NB4 (cell line): Measurements from ENCODE around the gene PPRC1.

Source experiments
- DNase-seq: peaks from one replicate; pipeline ENCODE4 v3.0.0; 2010; ENCODE audit warnings: low read depth
- H3K4me3 ChIP-seq: one replicate; pipeline ENCODE4 v1.5.1; 2011; ENCODE audit warnings: mild to moderate bottlenecking, low read depth, low read length, moderate library complexity
- MYC ChIP-seq: IDR thresholded peaks from 2 replicates; pipeline ENCODE4 v1.6.1; 2011; ENCODE audit warnings: low read depth, low read length
- POLR2A ChIP-seq: IDR thresholded peaks from 2 replicates; pipeline ENCODE4 v1.6.1; 2011; ENCODE audit warnings: mild to moderate bottlenecking; ENCODE audit not compliant: insufficient read length; ENCODE audit errors: extremely low read depth
- TF ChIP-seq, protein P1 (sequence below): IDR thresholded peaks from 2 replicates; pipeline ENCODE4 v1.6.1; 2011; ENCODE audit warnings: low read depth, low read length
- TF ChIP-seq, protein P2 (sequence below): IDR thresholded peaks from one replicate; pipeline ENCODE4 v1.5.1; 2012; ENCODE audit warnings: low read depth, low read length

The PPRC1 gene

DNA sequence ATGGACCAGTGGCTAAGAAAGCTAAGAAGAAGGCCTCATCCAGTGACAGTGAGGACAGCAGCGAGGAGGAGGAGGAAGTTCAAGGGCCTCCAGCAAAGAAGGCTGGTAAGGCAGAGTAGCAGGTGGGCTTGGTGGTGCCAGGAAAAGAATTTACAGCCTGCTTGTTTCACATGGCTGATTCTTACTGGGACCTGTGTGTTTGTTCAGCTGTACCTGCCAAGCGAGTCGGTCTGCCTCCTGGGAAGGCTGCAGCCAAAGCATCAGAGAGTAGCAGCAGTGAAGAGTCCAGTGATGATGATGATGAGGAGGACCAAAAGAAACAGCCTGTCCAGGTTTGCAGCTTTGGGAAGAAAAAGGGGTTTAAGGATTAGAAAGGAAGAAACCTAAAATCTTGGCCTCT is 24.4 kb downstream of the PPRC1 start:
- TF ChIP-seq, protein P1, sequence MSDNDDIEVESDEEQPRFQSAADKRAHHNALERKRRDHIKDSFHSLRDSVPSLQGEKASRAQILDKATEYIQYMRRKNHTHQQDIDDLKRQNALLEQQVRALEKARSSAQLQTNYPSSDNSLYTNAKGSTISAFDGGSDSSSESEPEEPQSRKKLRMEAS, result no peak
- TF ChIP-seq POLR2A (no peak), MYC (no peak)
- TF ChIP-seq, protein P2, sequence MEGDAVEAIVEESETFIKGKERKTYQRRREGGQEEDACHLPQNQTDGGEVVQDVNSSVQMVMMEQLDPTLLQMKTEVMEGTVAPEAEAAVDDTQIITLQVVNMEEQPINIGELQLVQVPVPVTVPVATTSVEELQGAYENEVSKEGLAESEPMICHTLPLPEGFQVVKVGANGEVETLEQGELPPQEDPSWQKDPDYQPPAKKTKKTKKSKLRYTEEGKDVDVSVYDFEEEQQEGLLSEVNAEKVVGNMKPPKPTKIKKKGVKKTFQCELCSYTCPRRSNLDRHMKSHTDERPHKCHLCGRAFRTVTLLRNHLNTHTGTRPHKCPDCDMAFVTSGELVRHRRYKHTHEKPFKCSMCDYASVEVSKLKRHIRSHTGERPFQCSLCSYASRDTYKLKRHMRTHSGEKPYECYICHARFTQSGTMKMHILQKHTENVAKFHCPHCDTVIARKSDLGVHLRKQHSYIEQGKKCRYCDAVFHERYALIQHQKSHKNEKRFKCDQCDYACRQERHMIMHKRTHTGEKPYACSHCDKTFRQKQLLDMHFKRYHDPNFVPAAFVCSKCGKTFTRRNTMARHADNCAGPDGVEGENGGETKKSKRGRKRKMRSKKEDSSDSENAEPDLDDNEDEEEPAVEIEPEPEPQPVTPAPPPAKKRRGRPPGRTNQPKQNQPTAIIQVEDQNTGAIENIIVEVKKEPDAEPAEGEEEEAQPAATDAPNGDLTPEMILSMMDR, result no peak
- DNase-seq, result peak; percentile 2
- H3K4me3 ChIP-seq, result no peak overlapping the region

DNA sequence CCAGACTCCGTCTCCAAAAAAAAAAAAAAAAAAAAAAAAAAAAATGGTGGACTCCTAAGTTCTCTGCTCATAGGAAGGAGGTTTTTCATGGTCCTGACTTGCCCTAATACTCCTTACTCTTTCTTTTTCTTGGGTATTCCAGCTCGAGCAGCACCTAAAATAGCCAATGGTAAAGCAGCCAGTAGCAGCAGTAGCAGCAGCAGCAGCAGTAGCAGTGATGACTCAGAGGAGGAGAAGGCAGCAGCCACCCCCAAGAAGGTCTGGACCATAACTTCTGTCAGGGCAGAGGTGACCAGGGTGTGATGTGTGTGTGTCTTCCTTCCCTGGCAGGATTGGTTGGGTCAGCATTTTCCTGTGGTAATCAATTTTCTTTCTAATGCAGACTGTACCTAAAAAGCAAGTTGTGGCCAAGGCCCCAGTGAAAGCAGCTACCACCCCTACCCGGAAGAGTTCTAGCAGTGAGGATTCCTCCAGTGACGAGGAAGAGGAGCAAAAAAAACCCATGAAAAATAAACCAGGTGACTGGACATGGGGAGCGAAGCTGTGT is 26.3 kb downstream of the PPRC1 start:
- DNase-seq, result peak; percentile 4
- no peak overlapping the region for H3K4me3 ChIP-seq
- TF ChIP-seq, protein P1, result no peak
- TF ChIP-seq MYC (no peak), POLR2A (no peak)
- TF ChIP-seq, protein P2, result no peak

DNA sequence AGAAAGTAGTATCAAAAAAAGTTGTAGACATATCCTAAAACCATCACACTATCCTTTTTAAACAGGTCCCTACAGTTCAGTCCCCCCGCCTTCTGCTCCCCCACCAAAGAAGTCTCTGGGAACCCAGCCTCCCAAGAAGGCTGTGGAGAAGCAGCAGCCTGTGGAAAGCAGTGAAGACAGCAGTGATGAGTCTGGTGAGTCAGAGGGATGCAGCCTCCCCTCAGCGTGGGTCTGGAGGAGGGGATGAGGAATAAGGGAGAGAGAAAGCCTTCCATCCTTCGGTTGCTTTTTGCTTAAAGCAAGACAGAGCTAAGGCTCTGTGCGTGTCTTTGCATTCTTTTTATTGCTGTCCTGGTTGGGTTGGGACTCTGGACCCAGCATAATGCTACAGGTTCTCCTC is 27.0 kb downstream of the PPRC1 start:
- DNase-seq, result peak; percentile 2
- TF ChIP-seq, protein P1, result no peak
- peak; percentile 7 for TF ChIP-seq POLR2A
- TF ChIP-seq MYC, result no peak
- no peak overlapping the region for H3K4me3 ChIP-seq

DNA sequence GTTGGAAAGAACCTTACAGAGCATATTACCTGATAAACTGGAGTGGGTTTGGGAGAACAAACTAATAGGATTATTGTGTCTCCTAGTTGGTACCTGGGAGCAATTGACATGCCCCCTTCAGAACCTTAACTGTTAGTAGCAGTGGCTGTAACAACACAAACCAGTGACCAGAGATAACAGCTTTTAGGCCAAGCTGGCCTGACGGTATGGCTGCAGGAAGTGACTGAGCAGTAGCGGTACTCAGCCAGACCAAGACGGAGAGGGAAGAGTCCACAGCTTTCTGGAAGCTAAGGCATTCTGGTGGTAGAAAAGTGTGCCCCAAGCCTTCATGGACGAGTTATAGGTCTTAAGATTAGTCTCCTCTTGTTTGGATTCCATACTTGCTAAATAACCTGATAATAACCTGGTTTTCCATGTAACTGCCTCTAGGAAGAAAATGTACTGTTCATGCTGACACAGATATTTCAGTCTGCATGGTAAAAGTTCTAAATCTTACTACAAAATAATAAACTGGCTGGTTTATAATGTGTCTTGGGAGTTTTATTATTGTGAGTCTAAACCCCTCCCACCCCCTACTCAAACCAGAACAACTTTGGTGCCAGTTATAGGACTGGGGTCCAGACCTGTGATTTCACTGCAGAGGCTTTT is 30.6 kb downstream of the PPRC1 start:
- peak; percentile 6 for DNase-seq
- no peak overlapping the region for H3K4me3 ChIP-seq
- TF ChIP-seq POLR2A, result no peak
- TF ChIP-seq, protein P1, result no peak
- TF ChIP-seq, protein P2, result no peak
- no peak for TF ChIP-seq MYC

DNA sequence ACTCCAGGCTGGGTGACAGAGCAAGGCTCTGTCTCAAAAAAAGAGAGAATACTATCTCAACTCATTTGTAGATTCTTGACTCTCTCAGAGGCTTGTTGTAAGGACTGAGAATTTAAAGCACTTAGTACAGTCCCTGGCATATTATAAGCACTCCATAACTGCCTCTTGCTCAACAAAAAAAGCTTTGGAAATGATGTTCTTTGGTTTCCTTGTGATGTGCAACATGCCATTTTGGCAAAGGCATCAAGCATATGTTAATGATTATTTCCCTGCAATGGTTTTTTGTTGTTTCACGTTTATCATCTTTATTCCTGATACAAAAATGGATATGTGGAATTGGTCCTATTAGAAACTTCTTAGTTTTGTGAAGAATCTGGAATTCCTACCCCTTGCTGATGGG is 35.0 kb downstream of the PPRC1 start:
- no peak overlapping the region for H3K4me3 ChIP-seq
- TF ChIP-seq MYC (no peak), POLR2A (no peak)
- TF ChIP-seq, protein P2, result no peak
- TF ChIP-seq, protein P1, result no peak
- no peak for DNase-seq

DNA sequence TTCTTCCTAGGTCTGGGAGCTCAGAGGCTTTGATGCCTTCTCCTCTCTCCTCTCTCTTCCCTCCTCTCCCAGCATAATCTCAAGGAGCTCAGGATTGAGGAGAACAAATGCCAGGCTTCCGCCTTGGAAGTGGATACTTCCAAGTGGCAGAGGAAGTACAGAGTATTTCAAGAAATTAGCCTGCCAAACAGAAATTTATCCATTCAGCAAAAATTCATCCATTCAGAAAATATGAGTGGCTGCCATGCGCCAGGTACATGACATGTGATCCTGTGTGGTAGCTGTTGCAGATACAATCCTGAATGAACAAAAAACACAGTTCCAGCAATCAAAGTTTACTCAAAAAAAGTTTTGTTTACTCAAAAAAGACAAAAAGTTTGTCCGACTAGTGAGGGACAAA is 37.8 kb downstream of the PPRC1 start:
- DNase-seq, result no peak
- TF ChIP-seq, protein P1, result no peak
- no peak for TF ChIP-seq POLR2A
- H3K4me3 ChIP-seq, result no peak overlapping the region

DNA sequence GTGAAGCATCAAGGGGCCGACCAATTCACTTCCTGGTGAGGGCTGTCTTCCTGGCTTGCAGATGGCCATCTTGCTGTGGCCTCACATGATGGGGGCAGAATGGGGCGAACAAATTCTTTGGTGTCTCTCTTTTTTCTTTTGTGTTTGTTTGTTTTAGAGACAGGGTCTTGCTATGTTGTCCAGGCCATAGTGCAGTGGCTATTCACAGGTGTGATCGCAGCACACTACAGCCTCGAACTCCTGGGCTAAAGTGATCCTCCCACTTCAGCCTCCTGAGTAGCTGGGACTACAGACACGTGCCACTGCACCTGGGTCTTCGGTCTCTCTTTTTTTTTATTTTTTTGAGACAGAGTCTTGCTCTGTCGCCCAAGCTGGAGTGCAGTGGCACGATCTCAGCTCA is 39.4 kb downstream of the PPRC1 start:
- TF ChIP-seq, protein P2, result no peak
- TF ChIP-seq MYC, result no peak
- TF ChIP-seq, protein P1, result no peak
- TF ChIP-seq POLR2A, result no peak
- DNase-seq, result no peak

More for the DNA sequence above, 39.4 kb downstream of the PPRC1 start:
- H3K4me3 ChIP-seq, result no peak overlapping the region
